Ectodermal cell (in vitro differentiated cells): ENCODE results near the gene RNU1-1.
"Not testable (repeated sequence)": the region's sequence is repeated elsewhere in the genome, so short reads cannot be mapped to it uniquely, and the experiment has no call there.

Experiments
- H3K27ac ChIP-seq: 2 replicates; pipeline ENCODE4 v1.7.0; 2013; ENCODE audit warnings: mild to moderate bottlenecking, low read depth, low read length; ENCODE audit not compliant: insufficient read depth, poor library complexity, severe bottlenecking
- H3K27me3 ChIP-seq: 2 replicates; pipeline ENCODE4 v1.7.0; 2013; ENCODE audit warnings: mild to moderate bottlenecking, low read length; ENCODE audit not compliant: insufficient read depth, control insufficient read depth, poor library complexity, severe bottlenecking
- H3K36me3 ChIP-seq: one replicate; pipeline ENCODE4 v1.7.0; 2013; ENCODE audit warnings: low read length; ENCODE audit not compliant: control insufficient read depth, insufficient read depth
- H3K4me1 ChIP-seq: one replicate; pipeline ENCODE4 v1.7.0; 2013; ENCODE audit warnings: low read length; ENCODE audit not compliant: control insufficient read depth, insufficient read depth
- H3K4me3 ChIP-seq: 2 replicates; pipeline ENCODE4 v1.7.0; 2013; ENCODE audit warnings: low read depth, low read length, control low read depth; ENCODE audit not compliant: insufficient read depth
- H3K9me3 ChIP-seq: 2 replicates; pipeline ENCODE4 v1.7.0; 2013; ENCODE audit warnings: mild to moderate bottlenecking, low read length, moderate library complexity; ENCODE audit not compliant: control insufficient read depth
- WGBS, 2 experiments: methylation state at CpG; one replicate each; pipeline ENCODE4 v1.1.7; 2013; ENCODE audit warnings: missing lambda C conversion rate in 2 of 2; 5-methylcytosine and 5-hydroxymethylcytosine counted together

RNU1-1 gene

GRCh38 chr1:16493731-16494130 lies 20.4 kb downstream of the RNU1-1 start:
- H3K4me3 ChIP-seq: not testable (repeated sequence)
- WGBS, 2 experiments: 77 to 79% methylated on average over 9 of the region's 9 CpGs

GRCh38 chr1:16492937-16493336 lies 21.1 kb downstream of the RNU1-1 start:
- not testable (repeated sequence) for H3K4me1 ChIP-seq, H3K9me3 ChIP-seq, H3K27ac ChIP-seq, H3K27me3 ChIP-seq, H3K4me3 ChIP-seq, H3K36me3 ChIP-seq
- 76 to 82% methylated on average over 6 to 7 of the region's 7 CpGs for WGBS, 2 experiments

More at GRCh38 chr1:16493731-16494130, 20.4 kb downstream of the RNU1-1 start:
- H3K9me3 ChIP-seq, H3K27ac ChIP-seq, H3K36me3 ChIP-seq, H3K4me1 ChIP-seq, H3K27me3 ChIP-seq: not testable (repeated sequence)

GRCh38 chr1:16491056-16491675 lies 22.9 kb downstream of the RNU1-1 start:
- Histone ChIP-seq H3K27ac (no peak overlapping the region), H3K36me3 (no peaks in the 10 kb centered on the region), H3K27me3 (no peaks in the 10 kb centered on the region), H3K4me1 (peaks cover 10% of the 10 kb centered on the region), H3K9me3 (no peaks in the 10 kb centered on the region), H3K4me3 (no peak overlapping the region)
- WGBS, 2 experiments: 39 to 46% methylated on average over 9 of the region's 9 CpGs

GRCh38 chr1:16489195-16489880 lies 24.7 kb downstream of the RNU1-1 start:
- H3K36me3 ChIP-seq, H3K27ac ChIP-seq, H3K27me3 ChIP-seq, H3K4me3 ChIP-seq, H3K4me1 ChIP-seq, H3K9me3 ChIP-seq: not testable (repeated sequence)
- 95 to 97% methylated on average over 9 of the region's 9 CpGs for WGBS, 2 experiments

- not testable (repeated sequence) for H3K9me3 ChIP-seq, H3K4me1 ChIP-seq, H3K36me3 ChIP-seq, H3K4me3 ChIP-seq, H3K27ac ChIP-seq, H3K27me3 ChIP-seq
Measured at GRCh38 chr1:16487011-16487410, 27.1 kb downstream of the RNU1-1 start.

- WGBS, 2 experiments: 94 to 96% methylated on average over 8 of the region's 8 CpGs
- not testable (repeated sequence) for H3K36me3 ChIP-seq, H3K9me3 ChIP-seq, H3K4me3 ChIP-seq, H3K27me3 ChIP-seq, H3K4me1 ChIP-seq, H3K27ac ChIP-seq
Measured at GRCh38 chr1:16486316-16486715, 27.8 kb downstream of the RNU1-1 start.

- H3K36me3 ChIP-seq: peaks cover 9% of the 10 kb centered on the region
- H3K4me3 ChIP-seq: no peak overlapping the region
- H3K4me1 ChIP-seq: no peaks in the 10 kb centered on the region
- H3K9me3 ChIP-seq: no peaks in the 10 kb centered on the region
- no peaks in the 10 kb centered on the region for H3K27me3 ChIP-seq
- 95 to 96% methylated on average over 6 of the region's 6 CpGs for WGBS, 2 experiments
- no peak overlapping the region for H3K27ac ChIP-seq
Measured at GRCh38 chr1:16484931-16485330, 29.2 kb downstream of the RNU1-1 start.

GRCh38 chr1:16484501-16484835 lies 29.6 kb downstream of the RNU1-1 start:
- Histone ChIP-seq H3K27ac (no peak overlapping the region), H3K9me3 (no peaks in the 10 kb centered on the region), H3K4me3 (no peak overlapping the region), H3K36me3 (peaks cover 9% of the 10 kb centered on the region), H3K27me3 (no peaks in the 10 kb centered on the region), H3K4me1 (no peaks in the 10 kb centered on the region)
- 92 to 95% methylated on average over 8 of the region's 8 CpGs for WGBS, 2 experiments

GRCh38 chr1:16483639-16484500 lies 30.2 kb downstream of the RNU1-1 start:
- 92 to 94% methylated on average over 40 to 42 of the region's 45 CpGs for WGBS, 2 experiments
- H3K36me3 ChIP-seq, H3K4me3 ChIP-seq, H3K9me3 ChIP-seq, H3K4me1 ChIP-seq, H3K27me3 ChIP-seq, H3K27ac ChIP-seq: not testable (repeated sequence)

- not testable (repeated sequence) for H3K36me3 ChIP-seq, H3K27me3 ChIP-seq, H3K4me1 ChIP-seq, H3K27ac ChIP-seq, H3K4me3 ChIP-seq, H3K9me3 ChIP-seq
- 95 to 97% methylated on average over 26 of the region's 26 CpGs for whole genome bisulfite sequencing, 2 experiments
Measured at GRCh38 chr1:16483146-16483545, 30.9 kb downstream of the RNU1-1 start.
